Fibroblast of skin of left biceps (primary cell): ENCODE results near the gene ZNF804B.

ENCODE experiments used
- DNase-seq, 2 experiments: peaks; one replicate each; pipeline ENCODE4 v3.0.0-alpha.2; 2013; ENCODE audit warnings: low read depth in 2 of 2

Gene ZNF804B

DNA sequence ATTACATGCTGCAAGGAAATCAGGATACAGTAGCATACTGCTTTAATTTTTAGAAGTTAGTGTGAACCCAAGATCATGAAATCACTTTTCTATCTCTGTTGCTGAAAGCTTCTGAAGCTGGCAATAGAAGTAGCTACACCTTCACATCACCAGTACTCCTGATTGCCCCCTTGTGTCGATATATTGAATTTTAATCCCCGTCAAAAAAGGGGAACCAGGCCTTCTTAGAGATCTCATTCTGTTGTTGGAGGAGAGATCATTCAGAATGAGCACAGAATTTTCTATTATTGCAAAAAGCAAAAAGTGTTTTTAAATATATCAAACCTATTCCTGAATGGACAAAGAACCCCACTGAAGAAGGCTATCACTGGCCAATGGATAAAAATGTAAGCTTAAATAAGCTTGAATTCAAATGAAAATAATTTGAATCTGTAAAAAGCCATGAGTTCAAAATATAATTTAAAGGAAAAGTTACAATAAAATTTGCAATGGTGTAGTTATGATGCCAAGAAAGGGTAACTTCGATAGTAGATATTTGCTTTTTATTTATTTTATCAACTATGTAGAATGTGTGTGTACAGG lies 75.7 kb downstream of the ZNF804B start:
- DNase-seq: no peak

- DNase-seq: no peak
Observed at GRCh38 chr7:88842201-88842600, 82.7 kb downstream of the ZNF804B start.

DNA sequence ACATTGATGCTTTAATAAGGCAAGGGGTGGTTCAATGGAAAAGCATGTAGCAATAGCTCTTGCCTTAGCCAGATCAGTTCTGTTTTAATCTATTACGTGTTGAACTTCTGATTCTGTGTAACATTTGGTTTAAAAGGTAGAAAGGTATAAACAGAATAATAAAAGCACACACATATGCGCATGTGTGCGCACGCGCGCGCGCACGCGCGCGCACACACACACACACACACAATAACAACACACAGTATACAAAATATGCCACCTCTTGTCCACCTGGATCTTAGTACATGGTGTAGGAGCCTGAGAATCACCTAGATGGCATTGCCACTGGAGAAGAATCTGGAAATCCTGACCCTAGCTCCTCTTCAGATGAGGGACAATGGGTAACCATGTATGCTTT lies 85.6 kb downstream of the ZNF804B start:
- DNase-seq: no peak

- DNase-seq: no peak
Observed at GRCh38 chr7:88851220-88851619, 91.7 kb downstream of the ZNF804B start.

DNA sequence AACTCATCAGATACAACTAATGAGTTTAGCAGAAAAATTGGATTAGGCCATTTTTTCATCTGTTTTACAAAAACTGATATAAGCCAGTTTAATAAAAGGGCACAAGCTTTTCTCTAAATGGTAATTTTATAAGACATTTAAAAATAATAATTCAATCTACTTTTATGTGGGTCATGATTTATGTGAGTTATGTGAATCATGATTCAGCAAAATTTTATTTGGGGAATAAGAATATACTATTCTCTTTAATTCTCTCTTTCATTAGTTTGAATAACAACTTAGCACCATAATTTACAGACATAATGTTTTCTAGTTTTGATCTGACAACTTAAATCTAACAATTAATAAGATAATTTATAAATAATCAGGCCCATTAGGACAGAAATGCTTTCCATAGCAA lies 99.8 kb downstream of the ZNF804B start:
- DNase-seq: no peak

DNA sequence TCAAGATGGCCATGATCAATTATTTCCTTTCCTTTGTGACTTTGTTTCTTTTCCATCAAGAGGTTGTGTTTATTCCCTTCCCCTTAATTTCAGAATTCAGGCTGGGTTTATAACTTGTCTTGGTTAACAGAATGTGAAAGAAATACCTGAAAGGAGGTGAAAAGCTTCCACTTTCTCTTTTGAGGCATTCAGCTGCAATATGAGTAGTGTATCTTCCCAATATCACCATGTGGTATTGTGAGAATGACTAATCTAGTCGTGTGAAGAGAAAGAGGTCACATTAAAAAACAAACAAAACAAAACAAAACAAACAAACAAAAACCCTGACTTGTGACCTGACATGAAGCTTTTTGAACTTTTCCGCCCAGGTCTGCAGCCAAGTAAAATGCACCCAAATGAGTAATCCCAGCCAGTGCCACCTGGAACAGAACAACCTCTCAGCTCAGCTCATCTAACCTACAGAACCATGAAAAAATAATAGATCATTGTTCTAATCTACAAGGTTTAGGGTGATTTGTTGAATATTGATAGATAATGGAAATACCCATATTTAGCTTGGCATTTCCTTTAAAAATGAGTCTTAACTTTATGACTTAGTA lies 106.9 kb downstream of the ZNF804B start:
- DNase-seq: no peak

- no peak for DNase-seq
Observed at GRCh38 chr7:88867158-88867557, 107.7 kb downstream of the ZNF804B start.

GRCh38 chr7:88868456-88868855 lies 109.0 kb downstream of the ZNF804B start:
- DNase-seq: no peak

DNA sequence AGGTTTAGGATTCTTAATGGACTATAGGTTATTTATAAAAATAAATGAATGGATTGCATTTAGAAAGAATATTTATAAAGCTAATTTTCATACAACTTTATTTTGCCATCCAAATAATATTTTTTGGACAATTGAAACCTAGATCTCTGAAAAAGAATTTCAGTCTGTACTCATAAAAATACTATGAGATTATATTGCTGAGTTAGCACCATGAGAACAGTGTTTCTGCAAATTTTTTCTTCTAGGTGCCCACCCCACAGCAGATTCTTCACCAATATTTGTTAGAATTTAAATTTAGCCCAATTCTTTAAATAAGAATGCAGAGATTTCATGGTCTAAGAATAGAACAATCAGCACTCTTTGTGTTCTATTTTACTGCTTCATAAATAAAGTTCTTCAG lies 121.6 kb downstream of the ZNF804B start:
- DNase-seq: no peak

- DNase-seq: no peak
Observed at GRCh38 chr7:88885131-88885530, 125.6 kb downstream of the ZNF804B start.

DNA sequence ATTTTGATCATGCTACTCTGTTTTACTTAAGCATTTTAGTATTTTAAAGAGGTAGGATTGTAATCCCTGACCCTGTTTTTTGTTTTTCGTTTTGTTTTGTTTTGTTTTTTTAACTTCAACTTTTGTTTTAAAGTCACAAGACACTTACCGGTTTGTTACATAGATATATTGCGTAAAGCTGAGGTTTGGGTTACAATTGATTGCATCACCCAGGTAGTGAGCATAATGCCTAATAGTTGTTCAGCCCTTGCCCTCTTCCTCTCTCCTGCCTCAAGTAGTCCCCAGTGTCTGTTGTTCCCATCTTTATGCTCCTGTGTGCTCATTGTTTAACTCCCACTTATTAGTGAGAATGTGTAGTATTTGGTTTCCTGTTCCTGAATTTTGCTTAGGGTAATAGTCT lies 129.2 kb downstream of the ZNF804B start:
- no peak for DNase-seq

DNA sequence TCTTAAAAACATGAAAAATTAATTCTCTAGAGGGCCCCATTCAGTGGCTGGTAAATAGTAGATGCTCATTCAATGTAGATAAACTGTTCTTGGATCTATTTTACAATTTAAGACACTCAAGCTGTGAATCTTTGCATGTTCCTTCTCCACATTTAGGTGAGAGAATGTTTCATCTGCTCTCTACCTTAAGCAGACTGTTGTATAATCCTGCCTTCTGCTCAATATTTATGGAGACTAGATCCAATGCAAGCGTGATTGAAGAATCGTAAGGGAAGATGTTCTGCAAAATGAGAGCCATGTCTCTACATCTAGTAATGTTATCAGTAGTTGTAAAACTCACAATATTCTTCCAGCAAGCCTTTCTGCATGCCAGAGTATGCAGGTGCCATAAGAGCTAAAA lies 151.0 kb downstream of the ZNF804B start:
- no peak for DNase-seq

GRCh38 chr7:88912852-88913251 lies 153.4 kb downstream of the ZNF804B start:
- DNase-seq: no peak

GRCh38 chr7:88915615-88916014 lies 156.1 kb downstream of the ZNF804B start:
- DNase-seq: no peak

- DNase-seq: no peak
Observed at GRCh38 chr7:88919478-88920131, 160.1 kb downstream of the ZNF804B start.

DNA sequence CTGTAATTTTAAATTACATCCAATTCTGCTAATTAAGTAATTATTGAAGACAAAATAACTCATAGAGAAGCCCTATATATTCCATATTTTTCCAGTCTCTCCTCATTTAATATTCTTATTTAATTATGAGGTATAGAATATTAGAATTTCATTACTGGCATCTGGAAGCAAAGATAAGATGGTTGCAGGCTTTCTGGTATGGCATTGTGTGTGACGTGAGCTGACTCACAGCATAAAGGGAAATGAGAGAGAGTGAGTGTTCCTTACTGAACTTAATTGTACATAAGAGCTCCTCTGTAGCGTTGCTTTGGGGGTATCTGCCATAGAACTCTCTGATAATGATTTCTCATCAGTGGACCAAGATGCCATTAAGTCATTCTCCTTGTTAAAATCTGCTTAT lies 163.4 kb downstream of the ZNF804B start:
- DNase-seq: no peak

DNA sequence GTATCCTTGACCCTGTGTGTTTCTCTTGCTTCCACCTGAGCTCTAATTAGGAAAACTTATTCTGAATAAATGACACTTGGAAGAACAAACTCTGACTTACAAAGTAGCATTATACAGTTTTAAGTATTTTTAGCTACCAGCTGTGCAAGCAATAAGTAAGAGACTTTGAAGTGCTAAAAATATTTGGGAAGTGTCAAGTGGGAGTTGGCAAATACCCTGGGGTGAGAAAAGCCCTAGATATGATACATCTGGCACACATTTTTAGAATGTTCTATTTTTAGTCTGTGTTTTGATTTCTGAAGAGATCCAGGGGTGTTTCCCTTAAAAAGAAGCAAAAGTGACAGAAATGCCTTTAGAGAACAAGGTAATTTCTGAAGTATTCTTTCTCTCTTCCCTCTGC lies 168.8 kb downstream of the ZNF804B start:
- DNase-seq: no peak

DNA sequence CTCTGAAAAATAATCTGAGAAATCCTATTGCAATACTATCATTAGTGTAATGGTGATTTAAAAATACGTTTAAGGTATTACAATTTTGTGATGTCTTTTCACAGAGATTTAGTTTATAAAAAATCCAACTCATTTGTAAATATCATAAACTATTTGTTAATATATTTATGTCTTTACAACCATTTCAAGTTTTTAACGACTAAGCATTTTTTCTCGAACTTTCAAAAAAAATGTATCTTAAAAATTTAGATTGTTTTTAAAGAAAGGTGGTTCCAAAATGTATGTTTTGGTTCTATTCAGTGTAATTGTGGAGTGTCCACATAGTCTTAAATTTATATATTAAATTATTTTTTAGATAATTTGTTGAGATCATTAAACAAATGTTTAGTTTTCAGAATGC lies 170.2 kb downstream of the ZNF804B start:
- DNase-seq: no peak

- no peak for DNase-seq
Observed at GRCh38 chr7:88933285-88933684, 173.8 kb downstream of the ZNF804B start.

- no peak for DNase-seq
Observed at GRCh38 chr7:88942815-88943501, 183.5 kb downstream of the ZNF804B start.

DNA sequence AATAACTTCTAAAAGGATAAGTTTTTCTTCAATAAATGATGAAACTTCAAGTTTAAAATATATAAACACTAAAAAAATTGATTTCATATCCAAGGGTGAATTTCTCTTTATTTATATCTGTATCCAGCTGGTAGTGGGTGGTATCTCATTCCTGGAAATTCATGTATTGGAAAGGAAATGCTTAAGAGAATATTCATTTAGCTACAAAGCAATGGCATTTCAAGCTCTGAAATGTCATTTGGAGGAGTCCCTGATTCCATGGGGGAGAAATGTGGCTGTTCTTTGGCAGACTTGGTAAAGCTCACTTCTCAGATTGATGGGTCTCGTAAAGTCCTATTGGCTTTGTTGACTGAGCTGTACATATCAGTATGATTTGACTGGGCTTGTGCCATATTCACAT lies 192.3 kb downstream of the ZNF804B start:
- no peak for DNase-seq

- no peak for DNase-seq
Observed at GRCh38 chr7:88964418-88964817, 204.9 kb downstream of the ZNF804B start.

DNA sequence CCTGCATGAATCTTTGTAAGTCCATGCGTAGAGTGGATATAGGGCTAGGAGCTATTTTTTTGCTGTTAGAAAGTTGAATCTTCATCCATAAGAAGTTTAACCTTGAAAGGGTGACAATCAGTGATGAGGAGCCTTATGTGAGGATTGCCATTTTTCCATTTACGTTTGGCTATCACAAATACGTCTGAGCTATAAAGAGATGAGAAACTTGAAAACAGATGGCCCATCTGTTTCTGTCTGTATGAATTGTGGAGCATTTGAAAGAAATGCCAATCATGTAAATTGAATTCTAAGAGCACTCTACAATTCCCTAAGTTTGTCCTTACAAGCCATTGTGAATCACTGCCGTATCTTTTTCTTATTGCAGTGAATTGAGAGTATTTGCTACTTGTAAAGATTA lies 205.9 kb downstream of the ZNF804B start:
- DNase-seq: no peak
